IMR-90 (cell line): Measurements from ENCODE around the gene WDR11.

ENCODE experiments used
- BHLHE40 ChIP-seq: fragments of 150-350 bp; IDR thresholded peaks from 2 replicates; pipeline ENCODE4 v1.6.1; 2016; ENCODE audit warnings: mild to moderate bottlenecking, low read depth, low read length
- CEBPB ChIP-seq: IDR thresholded peaks from 2 replicates; pipeline ENCODE4 v1.6.1; 2012; ENCODE audit warnings: low read depth, low read length, improper control_type of control experiment
- CHD1 ChIP-seq: IDR thresholded peaks from 2 replicates; pipeline ENCODE4 v1.6.1; 2012; ENCODE audit warnings: low read depth, low read length, improper control_type of control experiment
- CTCF ChIP-seq: conservative IDR thresholded peaks from 2 replicates; pipeline ENCODE4 v1.5.1; 2012; ENCODE audit warnings: mild to moderate bottlenecking, low read depth, low read length, improper control_type of control experiment
- MAFK ChIP-seq: IDR thresholded peaks from 2 replicates; pipeline ENCODE4 v1.6.1; 2012; ENCODE audit warnings: low read depth, low read length, improper control_type of control experiment
- MXI1 ChIP-seq: IDR thresholded peaks from 2 replicates; pipeline ENCODE4 v1.6.1; 2012; ENCODE audit warnings: low read depth, mild to moderate bottlenecking, low read length, moderate library complexity, borderline replicate concordance
- NFE2L2 ChIP-seq: fragments of 150-350 bp; IDR thresholded peaks from 2 replicates; pipeline ENCODE4 v1.6.1; 2016; ENCODE audit warnings: low read depth, mild to moderate bottlenecking, low read length
- POLR2A ChIP-seq: IDR thresholded peaks from 2 replicates; pipeline ENCODE4 v1.6.1; 2012; ENCODE audit warnings: mild to moderate bottlenecking, low read depth, low read length
- RAD21 ChIP-seq: IDR thresholded peaks from 2 replicates; pipeline ENCODE4 v1.6.1; 2012; ENCODE audit warnings: low read length, improper control_type of control experiment
- RCOR1 ChIP-seq: IDR thresholded peaks from 2 replicates; pipeline ENCODE4 v1.6.1; 2012; ENCODE audit warnings: mild to moderate bottlenecking, low read length, improper control_type of control experiment; ENCODE audit not compliant: insufficient replicate concordance
- RFX5 ChIP-seq: IDR thresholded peaks from 2 replicates; pipeline ENCODE4 v1.8.0; 2012; ENCODE audit warnings: low read depth, mild to moderate bottlenecking, low read length, moderate library complexity
- USF2 ChIP-seq: fragments of 150-350 bp; IDR thresholded peaks from 2 replicates; pipeline ENCODE4 v1.6.1; 2017; ENCODE audit warnings: mild to moderate bottlenecking, antibody characterized with exemption, low read length, low read depth

- TF ChIP-seq MAFK (no peak), CEBPB (no peak), CTCF (no peak), POLR2A (no peak), RFX5 (no peak), RAD21 (no peak), NFE2L2 (no peak), USF2 (no peak), MXI1 (no peak), BHLHE40 (no peak), RCOR1 (no peak), CHD1 (no peak)
These were observed 76.2 kb downstream of the WDR11 start for GRCh38 chr10:120927352-120927751.
